Measurements from ENCODE around the gene SMPD1.

SMPD1 gene

GRCh38 chr11:6389905-6390717 is at the start of gene SMPD1:
SMPD1 (plus strand) TSS chr11:6390474; CDS start chr11:6390599, 125 bp downstream.
- in situ Hi-C loops (cut with HindIII; ENCODE audit: low sequenced_read_pairs) = no loop called here
- H3K4me3 ChIP-seq (ENCODE audit: low read depth, low read length) = peak within 1 kb of the TSS; percentile 86
- DNase-seq (ENCODE audit: low read depth) = peak; percentile 79
- TF ChIP-seq CTCF (IDR thresholded peaks at IDR 0.05; ENCODE audit: low read depth, low read length, missing control alignments) = no peak

- in situ Hi-C loops (cut with HindIII; ENCODE audit: low sequenced_read_pairs) = loop anchor here (10.0 kb wide), 1 partner anchor 91 kb away; the partner anchor contains the start of gene CCKBR
- TF ChIP-seq CTCF (IDR thresholded peaks at IDR 0.05; ENCODE audit: low read depth, low read length, missing control alignments) = no peak
- no peak overlapping the region for H3K4me3 ChIP-seq (ENCODE audit: low read depth, low read length)
- no peak for DNase-seq (ENCODE audit: low read depth)
Observed at GRCh38 chr11:6345366-6345765, 44.9 kb upstream of the SMPD1 start.

- no peak for TF ChIP-seq CTCF (IDR thresholded peaks at IDR 0.05; ENCODE audit: low read depth, low read length, missing control alignments)
- DNase-seq (ENCODE audit: low read depth) = no peak
- in situ Hi-C loops (cut with HindIII; ENCODE audit: low sequenced_read_pairs) = no loop called here
Observed at GRCh38 chr11:6350043-6350442, 40.2 kb upstream of the SMPD1 start.

GRCh38 chr11:6350486-6350885 is 39.8 kb upstream of the SMPD1 start:
- TF ChIP-seq CTCF (IDR thresholded peaks at IDR 0.05; ENCODE audit: low read depth, low read length, missing control alignments) = no peak

More at GRCh38 chr11:6350043-6350442, 40.2 kb upstream of the SMPD1 start:
- no peak overlapping the region for H3K4me3 ChIP-seq (ENCODE audit: low read depth, low read length)

GRCh38 chr11:6351782-6352382 is 38.4 kb upstream of the SMPD1 start:
- no peak for DNase-seq (ENCODE audit: low read depth)
- in situ Hi-C loops (cut with HindIII; ENCODE audit: low sequenced_read_pairs) = no loop called here

More at GRCh38 chr11:6350486-6350885, 39.8 kb upstream of the SMPD1 start:
- in situ Hi-C loops (cut with HindIII; ENCODE audit: low sequenced_read_pairs) = no loop called here
- no peak overlapping the region for H3K4me3 ChIP-seq (ENCODE audit: low read depth, low read length)
- DNase-seq (ENCODE audit: low read depth) = no peak

More at GRCh38 chr11:6351782-6352382, 38.4 kb upstream of the SMPD1 start:
- no peak overlapping the region for H3K4me3 ChIP-seq (ENCODE audit: low read depth, low read length)
- TF ChIP-seq CTCF (IDR thresholded peaks at IDR 0.05; ENCODE audit: low read depth, low read length, missing control alignments) = no peak

Measured in astrocyte of the cerebellum (primary cell).